ENCODE results near the gene NCOA1.
"Not testable (repeated sequence)": the region's sequence is repeated elsewhere in the genome, so short reads cannot be mapped to it uniquely, and the experiment has no call there.

The NCOA1 gene

GRCh38 chr2:24787532-24787931 lies 296.5 kb downstream of the NCOA1 start:
- Histone ChIP-seq H3K36me3 (ENCODE audit: control insufficient read depth, insufficient read depth, low read length) (peaks cover 5% of the 10 kb centered on the region), H3K4me3 (ENCODE audit: extremely low read depth, insufficient read depth, low read length, poor library complexity, severe bottlenecking) (no peak overlapping the region), H3K27ac (ENCODE audit: low read depth, low read length, severe bottlenecking) (no peak overlapping the region), H3K9me3 (ENCODE audit: control insufficient read depth, low read length) (peaks cover 3% of the 10 kb centered on the region), H3K4me1 (ENCODE audit: control insufficient read depth, insufficient read depth, low read length, poor library complexity, severe bottlenecking) (peaks cover 13% of the 10 kb centered on the region)
- 83 to 94% methylated on average over 2 of the region's 2 CpGs for WGBS, 2 experiments (ENCODE audit: insufficient coverage in 2 of 2)

- no peak overlapping the region for H3K27ac ChIP-seq (ENCODE audit: low read depth, low read length, severe bottlenecking)
- peaks cover 13% of the 10 kb centered on the region for H3K4me1 ChIP-seq (ENCODE audit: control insufficient read depth, insufficient read depth, low read length, poor library complexity, severe bottlenecking)
- no peak overlapping the region for H3K4me3 ChIP-seq (ENCODE audit: extremely low read depth, insufficient read depth, low read length, poor library complexity, severe bottlenecking)
- 85 to 100% methylated on average over 2 to 3 of the region's 3 CpGs for WGBS, 2 experiments (ENCODE audit: insufficient coverage in 2 of 2)
- peaks cover 3% of the 10 kb centered on the region for H3K9me3 ChIP-seq (ENCODE audit: control insufficient read depth, low read length)
- peaks cover 5% of the 10 kb centered on the region for H3K36me3 ChIP-seq (ENCODE audit: control insufficient read depth, insufficient read depth, low read length)
Measured at GRCh38 chr2:24788816-24789215, 297.8 kb downstream of the NCOA1 start.

DNA sequence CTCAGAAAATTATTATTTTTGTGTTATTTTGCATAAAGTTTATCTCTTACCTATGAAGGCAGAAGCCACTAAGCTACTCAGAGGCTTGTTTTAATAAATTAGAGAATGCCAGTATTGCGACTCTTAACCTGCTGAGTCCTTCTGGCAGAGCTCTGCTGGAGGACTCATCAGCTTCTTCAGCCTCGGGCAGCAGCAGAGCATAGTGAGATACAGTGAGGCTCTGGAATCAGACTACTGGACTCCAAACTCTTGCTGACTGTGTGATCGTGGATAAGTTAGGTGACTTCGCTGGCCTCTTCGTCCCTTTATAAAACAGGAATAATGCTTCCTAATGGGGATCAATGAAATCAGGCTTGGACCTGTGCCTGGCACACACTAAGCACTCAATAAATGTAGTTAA lies 300.4 kb downstream of the NCOA1 start:
- peaks cover 21% of the 10 kb centered on the region for H3K4me1 ChIP-seq (ENCODE audit: control insufficient read depth, insufficient read depth, low read length, poor library complexity, severe bottlenecking)
- no peak overlapping the region for H3K27ac ChIP-seq (ENCODE audit: low read depth, low read length, severe bottlenecking)
- peaks cover 18% of the 10 kb centered on the region for H3K36me3 ChIP-seq (ENCODE audit: control insufficient read depth, insufficient read depth, low read length)
- H3K4me3 ChIP-seq (ENCODE audit: extremely low read depth, insufficient read depth, low read length, poor library complexity, severe bottlenecking), result no peak overlapping the region
- no peaks in the 10 kb centered on the region for H3K9me3 ChIP-seq (ENCODE audit: control insufficient read depth, low read length)
- 90 to 94% methylated on average over 2 to 4 of the region's 5 CpGs for WGBS, 2 experiments (ENCODE audit: insufficient coverage in 2 of 2)

- WGBS, 2 experiments (ENCODE audit: insufficient coverage in 2 of 2), result 0% methylated on average over 2 of the region's 6 CpGs
Measured at GRCh38 chr2:24792542-24792873, 301.5 kb downstream of the NCOA1 start.

GRCh38 chr2:24792874-24793760 lies 302.1 kb downstream of the NCOA1 start, which contains the start of the genes CENPO and PTRHD1:
Gene CENPO, plus strand, starts transcription at chr2:24793425. Its CDS starts 495 bp downstream, at chr2:24793920.
Gene PTRHD1, minus strand, starts transcription at chr2:24793391. Its CDS starts 14 bp downstream, at chr2:24793377.
- H3K27ac ChIP-seq (ENCODE audit: low read depth, low read length, severe bottlenecking), result peak within 1 kb of the TSS; percentile 97
- H3K4me3 ChIP-seq (ENCODE audit: extremely low read depth, insufficient read depth, low read length, poor library complexity, severe bottlenecking), result peak within 1 kb of the TSS; percentile 82
- peaks cover 34% of the 10 kb centered on the region for H3K36me3 ChIP-seq (ENCODE audit: control insufficient read depth, insufficient read depth, low read length)
- H3K9me3 ChIP-seq (ENCODE audit: control insufficient read depth, low read length), result no peaks in the 10 kb centered on the region
- WGBS, 2 experiments (ENCODE audit: insufficient coverage in 2 of 2), result 0 to 1% methylated on average over 51 to 74 of the region's 74 CpGs
- H3K4me1 ChIP-seq (ENCODE audit: control insufficient read depth, insufficient read depth, low read length, poor library complexity, severe bottlenecking), result peaks cover 21% of the 10 kb centered on the region

More at GRCh38 chr2:24792542-24792873, 301.5 kb downstream of the NCOA1 start:
- peaks cover 21% of the 10 kb centered on the region for H3K4me1 ChIP-seq (ENCODE audit: control insufficient read depth, insufficient read depth, low read length, poor library complexity, severe bottlenecking)
- H3K36me3 ChIP-seq (ENCODE audit: control insufficient read depth, insufficient read depth, low read length), result peaks cover 28% of the 10 kb centered on the region
- H3K4me3 ChIP-seq (ENCODE audit: extremely low read depth, insufficient read depth, low read length, poor library complexity, severe bottlenecking), result peak overlapping the region; percentile 82
- H3K27ac ChIP-seq (ENCODE audit: low read depth, low read length, severe bottlenecking), result peak overlapping the region; percentile 97
- no peaks in the 10 kb centered on the region for H3K9me3 ChIP-seq (ENCODE audit: control insufficient read depth, low read length)

DNA sequence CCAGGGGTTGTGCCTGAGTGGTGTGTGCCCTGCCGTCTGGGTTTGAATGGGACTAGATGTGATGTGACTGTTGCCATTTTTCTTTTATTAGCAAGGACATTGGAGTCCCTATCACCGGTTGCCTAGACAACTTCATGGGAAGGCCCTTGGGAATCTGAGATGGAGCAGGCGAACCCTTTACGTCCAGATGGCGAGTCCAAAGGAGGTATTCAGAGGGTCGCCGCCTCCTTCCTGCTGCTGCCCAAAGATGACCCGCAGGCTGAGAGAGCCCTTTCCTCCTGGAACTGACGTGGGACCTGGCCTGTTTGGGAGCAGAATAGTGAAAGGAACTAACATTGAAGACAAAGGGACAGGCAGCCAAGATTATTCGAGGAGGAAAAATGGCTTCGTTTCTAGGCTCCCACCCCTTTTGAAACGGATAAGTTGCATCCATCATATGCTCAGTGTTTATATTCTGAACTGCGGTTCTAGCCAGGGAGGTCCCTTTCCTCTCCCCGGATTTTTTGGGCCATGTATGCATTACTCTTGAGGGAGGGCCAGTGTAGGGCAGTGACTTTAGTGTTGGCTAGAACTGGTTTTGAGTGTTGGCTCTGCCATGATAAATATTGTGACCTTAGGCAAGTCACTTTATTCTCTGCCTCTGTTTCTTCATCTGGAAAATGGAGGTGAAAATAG lies 302.8 kb downstream of the NCOA1 start:
- H3K9me3 ChIP-seq (ENCODE audit: control insufficient read depth, low read length), result no peaks in the 10 kb centered on the region
- H3K4me1 ChIP-seq (ENCODE audit: control insufficient read depth, insufficient read depth, low read length, poor library complexity, severe bottlenecking), result peaks cover 21% of the 10 kb centered on the region
- H3K4me3 ChIP-seq (ENCODE audit: extremely low read depth, insufficient read depth, low read length, poor library complexity, severe bottlenecking), result peak overlapping the region; percentile 82
- WGBS, 2 experiments (ENCODE audit: insufficient coverage in 2 of 2), result 0 to 2% methylated on average over 11 of the region's 14 CpGs
- H3K36me3 ChIP-seq (ENCODE audit: control insufficient read depth, insufficient read depth, low read length), result peaks cover 42% of the 10 kb centered on the region
- peak overlapping the region; percentile 97 for H3K27ac ChIP-seq (ENCODE audit: low read depth, low read length, severe bottlenecking)

- no peaks in the 10 kb centered on the region for H3K9me3 ChIP-seq (ENCODE audit: control insufficient read depth, low read length)
- no peak overlapping the region for H3K4me3 ChIP-seq (ENCODE audit: extremely low read depth, insufficient read depth, low read length, poor library complexity, severe bottlenecking)
- no peak overlapping the region for H3K27ac ChIP-seq (ENCODE audit: low read depth, low read length, severe bottlenecking)
- peaks cover 55% of the 10 kb centered on the region for H3K36me3 ChIP-seq (ENCODE audit: control insufficient read depth, insufficient read depth, low read length)
- WGBS, 2 experiments (ENCODE audit: insufficient coverage in 2 of 2), result 94 to 95% methylated on average over 2 of the region's 2 CpGs
- peaks cover 8% of the 10 kb centered on the region for H3K4me1 ChIP-seq (ENCODE audit: control insufficient read depth, insufficient read depth, low read length, poor library complexity, severe bottlenecking)
Measured at GRCh38 chr2:24797644-24798043, 306.6 kb downstream of the NCOA1 start.

GRCh38 chr2:24800487-24800886 lies 309.4 kb downstream of the NCOA1 start:
- not testable (repeated sequence) for H3K4me1 ChIP-seq (ENCODE audit: control insufficient read depth, insufficient read depth, low read length, poor library complexity, severe bottlenecking); H3K27ac ChIP-seq (ENCODE audit: low read depth, low read length, severe bottlenecking); H3K4me3 ChIP-seq (ENCODE audit: extremely low read depth, insufficient read depth, low read length, poor library complexity, severe bottlenecking); H3K9me3 ChIP-seq (ENCODE audit: control insufficient read depth, low read length)
- peaks cover 51% of the 10 kb centered on the region for H3K36me3 ChIP-seq (ENCODE audit: control insufficient read depth, insufficient read depth, low read length)
- WGBS, 2 experiments (ENCODE audit: insufficient coverage in 2 of 2), result no CpG with 5 or more reads among the region's 5 CpGs

GRCh38 chr2:24805811-24806660 lies 315.0 kb downstream of the NCOA1 start:
- not testable (repeated sequence) for H3K27ac ChIP-seq (ENCODE audit: low read depth, low read length, severe bottlenecking); H3K4me1 ChIP-seq (ENCODE audit: control insufficient read depth, insufficient read depth, low read length, poor library complexity, severe bottlenecking); H3K9me3 ChIP-seq (ENCODE audit: control insufficient read depth, low read length); H3K4me3 ChIP-seq (ENCODE audit: extremely low read depth, insufficient read depth, low read length, poor library complexity, severe bottlenecking)
- peaks cover 45% of the 10 kb centered on the region for H3K36me3 ChIP-seq (ENCODE audit: control insufficient read depth, insufficient read depth, low read length)
- WGBS, 2 experiments (ENCODE audit: insufficient coverage in 2 of 2), result 94 to 98% methylated on average over 15 to 17 of the region's 25 CpGs

GRCh38 chr2:24806661-24807036 lies 315.6 kb downstream of the NCOA1 start:
- Histone ChIP-seq H3K4me3 (ENCODE audit: extremely low read depth, insufficient read depth, low read length, poor library complexity, severe bottlenecking) (no peak overlapping the region), H3K9me3 (ENCODE audit: control insufficient read depth, low read length) (no peaks in the 10 kb centered on the region), H3K4me1 (ENCODE audit: control insufficient read depth, insufficient read depth, low read length, poor library complexity, severe bottlenecking) (no peaks in the 10 kb centered on the region), H3K36me3 (ENCODE audit: control insufficient read depth, insufficient read depth, low read length) (peaks cover 44% of the 10 kb centered on the region), H3K27ac (ENCODE audit: low read depth, low read length, severe bottlenecking) (no peak overlapping the region)
